Skeletal muscle tissue (tissue), 4 donors: ENCODE data around the gene SENP7. TPM values are rescaled to one million over a fixed set of nuclear protein-coding genes. Genes with fewer than 3 reads are reported as not detected.
"Not testable (repeated sequence)": the region's sequence is repeated elsewhere in the genome, so short reads cannot be mapped to it uniquely, and the experiment has no call there.

Experiments used
- H3K27ac ChIP-seq: one replicate; pipeline ENCODE4 v1.7.0; 2013; ENCODE audit warnings: mild to moderate bottlenecking, low read depth, low read length, inconsistent platforms
- H3K27me3 ChIP-seq, 3 donors: one replicate each; pipeline ENCODE4 v1.7.0; 2013; ENCODE audit warnings: low read length in 3 of 3; ENCODE audit not compliant: control insufficient read depth in 3 of 3, insufficient read depth in 3 of 3
- H3K36me3 ChIP-seq, 3 donors: one replicate each; pipeline ENCODE4 v1.7.0; 2013; ENCODE audit warnings: low read length in 3 of 3; ENCODE audit not compliant: control insufficient read depth in 3 of 3, insufficient read depth in 3 of 3
- H3K4me1 ChIP-seq, 3 donors: one replicate each; pipeline ENCODE4 v1.7.0; 2013; ENCODE audit warnings: low read length in 3 of 3, mild to moderate bottlenecking in 3 of 3; ENCODE audit not compliant: control insufficient read depth in 3 of 3, insufficient read depth in 3 of 3
- H3K4me3 ChIP-seq, 3 donors: one replicate each; pipeline ENCODE4 v1.7.0; 2013; ENCODE audit warnings: low read length in 3 of 3
- H3K9ac ChIP-seq, 3 donors: one replicate each; pipeline ENCODE4 v1.7.0; 2013; ENCODE audit warnings: low read length in 3 of 3, mild to moderate bottlenecking in 3 of 3, moderate library complexity in 2 of 3, low read depth in 1 of 3
- H3K9me3 ChIP-seq, 3 donors: one replicate each; pipeline ENCODE4 v1.7.0; 2013; ENCODE audit warnings: low read length in 3 of 3; ENCODE audit not compliant: control insufficient read depth in 3 of 3
- total RNA-seq: library from RNA; depleted of rRNA; stranded (reverse); fragments of >200 nt; gene quantifications from one replicate; pipeline ENCODE4 v1.2.3, GENCODE V29; 2014
- donor health status: Osteomylitis.

Gene SENP7
- total RNA-seq, 1 donor from 2014 or later: 33.4 TPM

- H3K36me3 ChIP-seq: peaks cover 0 to 6% (median 4%) of the 10 kb centered on the region in 3 donors
- H3K9ac ChIP-seq: no peak overlapping the region
- H3K4me3 ChIP-seq: no peak overlapping the region
- no peaks in the 10 kb centered on the region for H3K27me3 ChIP-seq
- H3K27ac ChIP-seq: no peak overlapping the region
- no peaks in the 10 kb centered on the region for H3K4me1 ChIP-seq
- H3K9me3 ChIP-seq: no peaks in the 10 kb centered on the region
These were observed 12.8 kb downstream of the SENP7 start for GRCh38 chr3:101500208-101500607.

GRCh38 chr3:101497803-101498202 is 15.2 kb downstream of the SENP7 start:
- Histone ChIP-seq H3K4me1 (no peaks in the 10 kb centered on the region), H3K4me3 (no peak overlapping the region), H3K27me3 (no peaks in the 10 kb centered on the region), H3K36me3 (peaks cover 0 to 5% (median 4%) of the 10 kb centered on the region in 3 donors), H3K9me3 (no peaks in the 10 kb centered on the region), H3K9ac (no peak overlapping the region), H3K27ac (no peak overlapping the region)

- Histone ChIP-seq H3K9me3 (no peaks in the 10 kb centered on the region), H3K36me3 (peaks cover 0 to 9% (median 8%) of the 10 kb centered on the region in 3 donors), H3K27me3 (no peaks in the 10 kb centered on the region), H3K9ac (no peak overlapping the region), H3K27ac (no peak overlapping the region), H3K4me3 (no peak overlapping the region), H3K4me1 (no peaks in the 10 kb centered on the region)
These were observed 17.5 kb downstream of the SENP7 start for GRCh38 chr3:101495552-101495951.

- Histone ChIP-seq H3K27ac (no peak overlapping the region), H3K27me3 (no peaks in the 10 kb centered on the region), H3K9ac (no peak overlapping the region)
These were observed 28.0 kb downstream of the SENP7 start for GRCh38 chr3:101484805-101485620.

GRCh38 chr3:101478980-101479379 is 34.0 kb downstream of the SENP7 start:
- Histone ChIP-seq H3K27me3 (no peaks in the 10 kb centered on the region), H3K4me1 (no peaks in the 10 kb centered on the region), H3K36me3 (peaks cover 0 to 3% (median 2%) of the 10 kb centered on the region in 3 donors)

More at GRCh38 chr3:101484805-101485620, 28.0 kb downstream of the SENP7 start:
- Histone ChIP-seq H3K4me3 (no peak overlapping the region), H3K4me1 (no peaks in the 10 kb centered on the region), H3K9me3 (no peaks in the 10 kb centered on the region), H3K36me3 (peaks cover 0 to 5% (median 0%) of the 10 kb centered on the region in 3 donors)

GRCh38 chr3:101474841-101475552 is 38.0 kb downstream of the SENP7 start:
- not testable (repeated sequence) for H3K9me3 ChIP-seq, H3K27ac ChIP-seq, H3K27me3 ChIP-seq, H3K9ac ChIP-seq, H3K36me3 ChIP-seq, H3K4me3 ChIP-seq, H3K4me1 ChIP-seq

More at GRCh38 chr3:101478980-101479379, 34.0 kb downstream of the SENP7 start:
- H3K27ac ChIP-seq: no peak overlapping the region
- no peak overlapping the region for H3K9ac ChIP-seq
- no peak overlapping the region for H3K4me3 ChIP-seq
- no peaks in the 10 kb centered on the region for H3K9me3 ChIP-seq

- H3K27ac ChIP-seq, H3K4me3 ChIP-seq, H3K9me3 ChIP-seq, H3K4me1 ChIP-seq, H3K27me3 ChIP-seq, H3K9ac ChIP-seq, H3K36me3 ChIP-seq: not testable (repeated sequence)
These were observed 44.3 kb downstream of the SENP7 start for GRCh38 chr3:101468676-101469075.

GRCh38 chr3:101467310-101467663 is 45.7 kb downstream of the SENP7 start:
- not testable (repeated sequence) for H3K4me1 ChIP-seq, H3K27me3 ChIP-seq, H3K36me3 ChIP-seq, H3K4me3 ChIP-seq, H3K9me3 ChIP-seq, H3K9ac ChIP-seq, H3K27ac ChIP-seq

GRCh38 chr3:101466465-101467309 is 46.3 kb downstream of the SENP7 start:
- Histone ChIP-seq H3K9me3 (no peaks in the 10 kb centered on the region), H3K9ac (no peak overlapping the region), H3K4me3 (no peak overlapping the region), H3K27me3 (no peaks in the 10 kb centered on the region), H3K27ac (no peak overlapping the region), H3K4me1 (no peaks in the 10 kb centered on the region), H3K36me3 (peaks cover 0 to 3% (median 0%) of the 10 kb centered on the region in 3 donors)
